Muscle of leg (tissue), 11 donors: ENCODE data around the gene MYH11. TPM values are rescaled to one million over a fixed set of nuclear protein-coding genes. Genes with fewer than 3 reads are reported as not detected.

Source experiments
- DNase-seq: peaks from one replicate; pipeline ENCODE4 v3.0.0; 2013
- H3K27ac ChIP-seq: one replicate; pipeline ENCODE4 v1.5.1; 2013; ENCODE audit warnings: mild to moderate bottlenecking, low read length, control low read depth
- H3K27me3 ChIP-seq: one replicate; pipeline ENCODE4 v1.6.1; 2013; ENCODE audit warnings: low read length; ENCODE audit not compliant: control insufficient read depth, insufficient read depth
- H3K36me3 ChIP-seq: one replicate; pipeline ENCODE4 v1.6.1; 2013; ENCODE audit warnings: low read length; ENCODE audit not compliant: control insufficient read depth, insufficient read depth
- H3K4me1 ChIP-seq: one replicate; pipeline ENCODE4 v1.6.1; 2013; ENCODE audit warnings: low read length; ENCODE audit not compliant: control insufficient read depth, insufficient read depth
- H3K4me3 ChIP-seq: one replicate; pipeline ENCODE4 v1.5.1; 2013; ENCODE audit warnings: low read length, control low read depth
- H3K9me3 ChIP-seq: replicated peaks from 2 replicates; pipeline ENCODE4 v1.6.1; 2013; ENCODE audit warnings: low read depth, low read length; ENCODE audit not compliant: control insufficient read depth
- WGBS: methylation state at CpG from one replicate; pipeline ENCODE4 v1.1.5; 2013; ENCODE audit warnings: missing lambda C conversion rate; ENCODE audit not compliant: insufficient coverage; 5-methylcytosine and 5-hydroxymethylcytosine counted together
- polyA plus RNA-seq, 8 donors: library from polyadenylated mRNA; unstranded; fragments of 120-200 nt; gene quantifications; one replicate each; pipeline versions ENCODE4 v1.2.1 to v1.2.3, GENCODE V29; 2013; ENCODE audit warnings: inconsistent platforms in 1 of 8, low replicate concordance in 1 of 8; ENCODE audit not compliant: insufficient read length in 8 of 8, insufficient read depth in 1 of 8
- total RNA-seq: library from RNA; stranded (reverse); fragments of 120-200 nt; gene quantifications from one replicate; pipeline ENCODE4 v1.2.4, GENCODE V29; 2013

MYH11 gene
- total and polyA plus RNA-seq, 9 donors, result 9.4 to 38.0 (median 20.7) TPM

DNA sequence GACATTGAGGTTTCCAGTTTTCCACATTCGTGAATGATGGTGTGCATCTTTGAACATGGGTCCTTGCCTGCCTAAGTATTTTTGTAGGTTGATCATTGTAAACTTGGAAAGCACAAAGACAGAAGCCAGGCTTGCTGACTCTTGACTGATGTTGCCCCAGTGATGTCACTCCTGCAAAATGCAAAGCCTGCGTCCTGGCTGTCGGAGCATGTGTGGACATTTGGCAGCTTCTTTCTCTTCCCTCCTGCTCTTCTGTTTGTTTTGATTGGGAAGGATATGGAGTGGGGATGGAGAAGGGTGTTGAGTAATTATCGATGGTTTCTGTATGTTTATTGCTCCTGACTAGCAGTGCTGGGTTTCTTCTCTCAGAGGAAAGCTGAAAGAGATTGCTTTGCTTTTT is 203.6 kb downstream of the MYH11 start:
- Histone ChIP-seq H3K4me3 (no peak overlapping the region), H3K36me3 (no peaks in the 10 kb centered on the region), H3K9me3 (no peaks in the 10 kb centered on the region), H3K4me1 (peaks cover 12% of the 10 kb centered on the region), H3K27me3 (no peaks in the 10 kb centered on the region), H3K27ac (no peak overlapping the region)
- no peak for DNase-seq
- WGBS, result 80% methylated on average over 1 of the region's 4 CpGs

Other genes starting within 250 kb of the MYH11 start
- 16.9 TPM for gene MARF1, start 213.9 kb downstream of the MYH11 start, total RNA-seq
- 10 to 100 TPM; 24.9 to 34.1 (median 30.9) TPM for gene MARF1, start 213.9 kb downstream of the MYH11 start, polyA plus RNA-seq
- gene NDE1, start 206.8 kb downstream of the MYH11 start, total RNA-seq, result 13.6 TPM
- gene NDE1, start 206.8 kb downstream of the MYH11 start, polyA plus RNA-seq, result 10 to 100 TPM; 21.4 to 38.9 (median 25.3) TPM
- 27.0 TPM for gene CEP20, start 31.6 kb upstream of the MYH11 start, total RNA-seq
- 10 to 100 TPM; 19.3 to 27.2 (median 21.7) TPM for gene CEP20, start 31.6 kb upstream of the MYH11 start, polyA plus RNA-seq
- gene ABCC1, start 92.6 kb upstream of the MYH11 start, total RNA-seq, result 3.0 TPM
- 1 to 10 TPM; 3.9 to 8.5 (median 5.8) TPM for gene ABCC1, start 92.6 kb upstream of the MYH11 start, polyA plus RNA-seq